ENCODE measurements around the gene RAB6B.

DNA sequence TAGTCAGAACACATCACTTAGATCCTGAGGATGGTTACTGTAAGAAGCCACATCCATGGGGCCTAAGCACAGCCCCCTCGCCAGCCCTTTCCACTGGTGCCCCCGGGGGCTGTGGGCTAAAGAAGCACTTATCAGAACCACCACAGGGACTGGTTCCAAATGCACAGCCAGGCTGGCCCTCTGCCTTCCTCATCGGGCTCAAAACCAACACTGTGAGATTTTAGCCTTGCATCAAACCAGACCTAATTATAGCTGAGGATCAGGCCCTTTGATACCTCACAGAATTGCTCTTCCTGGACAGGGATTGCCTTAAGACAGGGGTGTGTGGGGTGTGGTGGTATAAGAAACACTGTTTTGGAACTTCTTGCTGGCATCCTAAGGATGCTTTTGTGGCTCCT is 66.4 kb downstream of the RAB6B start:
- TF ChIP-seq, protein P1, sequence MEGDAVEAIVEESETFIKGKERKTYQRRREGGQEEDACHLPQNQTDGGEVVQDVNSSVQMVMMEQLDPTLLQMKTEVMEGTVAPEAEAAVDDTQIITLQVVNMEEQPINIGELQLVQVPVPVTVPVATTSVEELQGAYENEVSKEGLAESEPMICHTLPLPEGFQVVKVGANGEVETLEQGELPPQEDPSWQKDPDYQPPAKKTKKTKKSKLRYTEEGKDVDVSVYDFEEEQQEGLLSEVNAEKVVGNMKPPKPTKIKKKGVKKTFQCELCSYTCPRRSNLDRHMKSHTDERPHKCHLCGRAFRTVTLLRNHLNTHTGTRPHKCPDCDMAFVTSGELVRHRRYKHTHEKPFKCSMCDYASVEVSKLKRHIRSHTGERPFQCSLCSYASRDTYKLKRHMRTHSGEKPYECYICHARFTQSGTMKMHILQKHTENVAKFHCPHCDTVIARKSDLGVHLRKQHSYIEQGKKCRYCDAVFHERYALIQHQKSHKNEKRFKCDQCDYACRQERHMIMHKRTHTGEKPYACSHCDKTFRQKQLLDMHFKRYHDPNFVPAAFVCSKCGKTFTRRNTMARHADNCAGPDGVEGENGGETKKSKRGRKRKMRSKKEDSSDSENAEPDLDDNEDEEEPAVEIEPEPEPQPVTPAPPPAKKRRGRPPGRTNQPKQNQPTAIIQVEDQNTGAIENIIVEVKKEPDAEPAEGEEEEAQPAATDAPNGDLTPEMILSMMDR (IDR thresholded peaks at IDR 0.05): no peak
- TF ChIP-seq POLR2A (IDR thresholded peaks at IDR 0.05; ENCODE audit: low read length): no peak
- TF ChIP-seq RCOR1 (IDR thresholded peaks at IDR 0.05; ENCODE audit: low read depth, low read length): no peak
- no peak for TF ChIP-seq CBX2 (IDR thresholded peaks at IDR 0.05; ENCODE audit: borderline replicate concordance, low read depth)
- TF ChIP-seq ZNF302 (CRISPR knock-in tag; IDR thresholded peaks at IDR 0.05): no peak
- no peak for TF ChIP-seq NR3C1 (IDR thresholded peaks at IDR 0.05)
- no peak for TF ChIP-seq SMC3 (IDR thresholded peaks at IDR 0.05)
- TF ChIP-seq, protein P2, sequence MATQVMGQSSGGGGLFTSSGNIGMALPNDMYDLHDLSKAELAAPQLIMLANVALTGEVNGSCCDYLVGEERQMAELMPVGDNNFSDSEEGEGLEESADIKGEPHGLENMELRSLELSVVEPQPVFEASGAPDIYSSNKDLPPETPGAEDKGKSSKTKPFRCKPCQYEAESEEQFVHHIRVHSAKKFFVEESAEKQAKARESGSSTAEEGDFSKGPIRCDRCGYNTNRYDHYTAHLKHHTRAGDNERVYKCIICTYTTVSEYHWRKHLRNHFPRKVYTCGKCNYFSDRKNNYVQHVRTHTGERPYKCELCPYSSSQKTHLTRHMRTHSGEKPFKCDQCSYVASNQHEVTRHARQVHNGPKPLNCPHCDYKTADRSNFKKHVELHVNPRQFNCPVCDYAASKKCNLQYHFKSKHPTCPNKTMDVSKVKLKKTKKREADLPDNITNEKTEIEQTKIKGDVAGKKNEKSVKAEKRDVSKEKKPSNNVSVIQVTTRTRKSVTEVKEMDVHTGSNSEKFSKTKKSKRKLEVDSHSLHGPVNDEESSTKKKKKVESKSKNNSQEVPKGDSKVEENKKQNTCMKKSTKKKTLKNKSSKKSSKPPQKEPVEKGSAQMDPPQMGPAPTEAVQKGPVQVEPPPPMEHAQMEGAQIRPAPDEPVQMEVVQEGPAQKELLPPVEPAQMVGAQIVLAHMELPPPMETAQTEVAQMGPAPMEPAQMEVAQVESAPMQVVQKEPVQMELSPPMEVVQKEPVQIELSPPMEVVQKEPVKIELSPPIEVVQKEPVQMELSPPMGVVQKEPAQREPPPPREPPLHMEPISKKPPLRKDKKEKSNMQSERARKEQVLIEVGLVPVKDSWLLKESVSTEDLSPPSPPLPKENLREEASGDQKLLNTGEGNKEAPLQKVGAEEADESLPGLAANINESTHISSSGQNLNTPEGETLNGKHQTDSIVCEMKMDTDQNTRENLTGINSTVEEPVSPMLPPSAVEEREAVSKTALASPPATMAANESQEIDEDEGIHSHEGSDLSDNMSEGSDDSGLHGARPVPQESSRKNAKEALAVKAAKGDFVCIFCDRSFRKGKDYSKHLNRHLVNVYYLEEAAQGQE (IDR thresholded peaks at IDR 0.05): no peak
